Hepatocyte (in vitro differentiated cells): ENCODE data around the gene TPPP.

Source experiments
- CTCF ChIP-seq: fragments of 200-600 bp; sonication (generic); IDR thresholded peaks from 2 replicates; pipeline ENCODE4 v1.5.1; 2016; ENCODE audit warnings: antibody characterized with exemption, mild to moderate bottlenecking; ENCODE audit not compliant: poor library complexity
- EZH2phosphoT487 ChIP-seq: fragments of 200-600 bp; sonication (generic); IDR thresholded peaks from one replicate; pipeline ENCODE4 v1.6.1; 2018; ENCODE audit warnings: antibody characterized with exemption, mild to moderate bottlenecking, low read depth, moderate library complexity; ENCODE audit not compliant: unreplicated experiment, severe bottlenecking

DNA sequence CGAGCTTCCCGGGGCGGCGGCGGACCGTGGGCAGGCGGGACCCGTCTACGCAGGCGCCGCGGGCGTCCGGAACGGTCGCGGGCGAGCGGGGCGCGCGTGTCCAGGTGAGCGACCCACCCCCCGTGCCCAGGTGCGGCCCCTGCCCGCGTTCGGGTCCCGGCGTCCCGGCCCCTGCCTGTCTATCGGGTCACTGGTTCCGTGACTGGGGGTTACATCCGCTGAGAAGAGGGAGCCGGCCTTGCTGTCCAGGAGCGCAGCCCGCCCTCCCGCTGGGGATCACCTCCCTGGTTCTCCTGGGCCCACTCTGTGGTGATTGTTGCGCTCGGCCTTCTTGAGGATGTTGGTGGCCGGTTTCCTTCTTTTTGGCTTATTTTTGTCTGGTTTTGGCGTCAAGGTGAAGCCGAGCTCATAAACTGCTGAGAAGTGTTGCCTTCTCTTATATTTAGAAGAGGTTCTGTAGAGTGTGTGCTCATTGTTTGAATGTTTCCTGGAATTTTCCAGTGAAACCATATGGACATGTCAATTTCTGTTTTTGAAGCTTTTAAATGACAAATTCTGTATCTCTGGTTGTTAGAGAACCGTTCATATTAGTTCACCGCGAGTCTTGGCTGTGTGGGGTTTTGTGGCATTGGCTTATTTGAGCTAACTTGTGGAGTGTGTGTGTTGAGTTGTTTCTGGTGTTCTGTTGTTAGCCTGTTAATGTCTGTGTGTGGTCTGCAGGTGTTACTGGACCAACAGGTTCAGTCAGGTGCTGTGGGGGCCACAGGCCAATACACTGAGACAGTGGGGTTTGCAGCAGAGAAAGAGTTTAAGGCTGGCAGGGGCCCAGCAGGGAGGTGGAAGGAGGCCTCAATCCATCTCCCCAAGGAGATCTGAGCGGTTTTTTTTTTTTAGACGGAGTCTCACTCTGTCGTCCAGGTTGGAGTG lies 80.4 kb downstream of the TPPP start:
- TF ChIP-seq CTCF = no peak
- no peak for TF ChIP-seq EZH2phosphoT487
